PC-3 (cell line): Measurements from ENCODE around the gene UNCX.

Source experiments
- CTCF ChIP-seq: fragments of 300-600 bp; sonication (generic); conservative IDR thresholded peaks from 2 replicates; pipeline ENCODE4 v1.5.1; 2017; ENCODE audit warnings: antibody characterized with exemption, low read depth, mild to moderate bottlenecking, low read length
- EZH2 ChIP-seq: fragments of 300-600 bp; sonication (generic); IDR thresholded peaks from one replicate; pipeline ENCODE4 v1.6.1; 2017; ENCODE audit warnings: antibody characterized with exemption, mild to moderate bottlenecking, low read length; ENCODE audit not compliant: unreplicated experiment
- EZH2phosphoT487 ChIP-seq: fragments of 300-600 bp; sonication (generic); IDR thresholded peaks from 2 replicates; pipeline ENCODE4 v1.6.1; 2018; ENCODE audit warnings: mild to moderate bottlenecking, antibody characterized with exemption, low read length, borderline replicate concordance

- TF ChIP-seq EZH2, result no peak
- TF ChIP-seq CTCF, result no peak
- no peak for TF ChIP-seq EZH2phosphoT487
These were observed 45.9 kb downstream of the UNCX start for GRCh38 chr7:1278543-1278942.
